Measurements from ENCODE around the gene E4F1. TPM values are rescaled to one million over a fixed set of nuclear protein-coding genes. Genes with fewer than 3 reads are reported as not detected.

Gene E4F1
- total RNA-seq, 4 donors from 2014 or later: 18.3 to 39.6 (median 25.7) TPM

DNA sequence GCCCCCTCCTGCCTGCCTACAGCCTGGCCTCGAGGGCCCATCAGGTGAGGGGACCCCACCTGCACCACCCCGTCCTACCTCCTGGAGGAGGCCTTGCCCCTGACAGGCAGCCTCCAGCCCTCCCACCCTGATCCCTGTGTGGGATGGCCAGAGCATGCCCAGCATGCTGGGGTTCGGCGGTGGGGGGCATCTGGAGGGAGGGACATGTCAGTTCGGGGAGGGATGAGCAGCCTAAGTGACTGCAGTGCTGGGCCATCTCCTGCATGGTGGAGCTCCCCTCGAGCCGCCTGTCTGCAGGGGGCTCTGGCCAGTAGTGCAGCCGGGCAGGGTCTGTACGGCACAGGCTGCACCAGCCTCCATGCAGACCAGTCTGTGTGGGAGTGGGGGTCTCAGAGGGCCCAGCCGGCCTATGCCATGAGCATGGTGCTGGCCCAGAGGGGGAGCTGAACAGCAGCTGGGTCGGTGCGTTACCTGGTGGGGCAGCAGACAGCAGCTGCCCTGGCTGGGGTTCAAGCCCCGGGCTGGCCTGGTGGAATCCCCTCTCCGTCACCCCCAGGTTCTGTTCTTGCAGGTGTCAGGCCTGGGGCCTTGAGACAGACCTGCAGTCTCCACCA, 48.6 kb downstream of the E4F1 start:
- ATAC-seq (ENCODE audit: low FRiP score): no peak
- TF ChIP-seq, protein P1, sequence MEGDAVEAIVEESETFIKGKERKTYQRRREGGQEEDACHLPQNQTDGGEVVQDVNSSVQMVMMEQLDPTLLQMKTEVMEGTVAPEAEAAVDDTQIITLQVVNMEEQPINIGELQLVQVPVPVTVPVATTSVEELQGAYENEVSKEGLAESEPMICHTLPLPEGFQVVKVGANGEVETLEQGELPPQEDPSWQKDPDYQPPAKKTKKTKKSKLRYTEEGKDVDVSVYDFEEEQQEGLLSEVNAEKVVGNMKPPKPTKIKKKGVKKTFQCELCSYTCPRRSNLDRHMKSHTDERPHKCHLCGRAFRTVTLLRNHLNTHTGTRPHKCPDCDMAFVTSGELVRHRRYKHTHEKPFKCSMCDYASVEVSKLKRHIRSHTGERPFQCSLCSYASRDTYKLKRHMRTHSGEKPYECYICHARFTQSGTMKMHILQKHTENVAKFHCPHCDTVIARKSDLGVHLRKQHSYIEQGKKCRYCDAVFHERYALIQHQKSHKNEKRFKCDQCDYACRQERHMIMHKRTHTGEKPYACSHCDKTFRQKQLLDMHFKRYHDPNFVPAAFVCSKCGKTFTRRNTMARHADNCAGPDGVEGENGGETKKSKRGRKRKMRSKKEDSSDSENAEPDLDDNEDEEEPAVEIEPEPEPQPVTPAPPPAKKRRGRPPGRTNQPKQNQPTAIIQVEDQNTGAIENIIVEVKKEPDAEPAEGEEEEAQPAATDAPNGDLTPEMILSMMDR (IDR thresholded peaks at IDR 0.05): no peak
- DNase-seq (ENCODE audit: low spot score): no peak

DNA sequence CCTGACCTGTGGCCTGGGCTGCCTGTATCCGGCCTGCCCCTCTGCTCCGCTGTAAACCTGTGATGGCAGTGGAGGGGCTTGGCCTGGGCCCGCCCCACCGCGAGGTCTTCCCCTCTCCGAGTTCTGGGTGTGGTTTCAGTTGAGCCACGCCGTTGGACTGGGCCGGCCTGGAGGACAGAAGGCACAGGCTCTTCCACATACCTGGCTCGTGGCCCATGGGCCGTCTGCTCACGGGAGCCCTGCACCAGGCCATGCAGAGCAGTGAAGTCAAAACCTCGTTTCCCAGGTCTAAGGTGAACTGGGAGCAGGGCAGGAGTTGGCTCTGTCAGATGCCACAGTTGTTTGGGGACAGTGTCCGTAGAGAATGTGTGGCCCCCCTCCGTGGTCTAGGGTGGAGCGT, 50.1 kb downstream of the E4F1 start:
- no peak for DNase-seq (ENCODE audit: low spot score)
- TF ChIP-seq, protein P1 (IDR thresholded peaks at IDR 0.05): no peak
- no peak for ATAC-seq (ENCODE audit: low FRiP score)

- no peak for DNase-seq (ENCODE audit: low spot score)
- ATAC-seq (ENCODE audit: low FRiP score): no peak
- TF ChIP-seq, protein P1 (IDR thresholded peaks at IDR 0.05): no peak
Measured at GRCh38 chr16:2273931-2274330, 50.5 kb downstream of the E4F1 start.

- DNase-seq (ENCODE audit: low spot score): no peak
- TF ChIP-seq, protein P1 (IDR thresholded peaks at IDR 0.05): no peak
- ATAC-seq (ENCODE audit: low FRiP score): no peak
Measured at GRCh38 chr16:2275476-2276367, 52.3 kb downstream of the E4F1 start.

DNA sequence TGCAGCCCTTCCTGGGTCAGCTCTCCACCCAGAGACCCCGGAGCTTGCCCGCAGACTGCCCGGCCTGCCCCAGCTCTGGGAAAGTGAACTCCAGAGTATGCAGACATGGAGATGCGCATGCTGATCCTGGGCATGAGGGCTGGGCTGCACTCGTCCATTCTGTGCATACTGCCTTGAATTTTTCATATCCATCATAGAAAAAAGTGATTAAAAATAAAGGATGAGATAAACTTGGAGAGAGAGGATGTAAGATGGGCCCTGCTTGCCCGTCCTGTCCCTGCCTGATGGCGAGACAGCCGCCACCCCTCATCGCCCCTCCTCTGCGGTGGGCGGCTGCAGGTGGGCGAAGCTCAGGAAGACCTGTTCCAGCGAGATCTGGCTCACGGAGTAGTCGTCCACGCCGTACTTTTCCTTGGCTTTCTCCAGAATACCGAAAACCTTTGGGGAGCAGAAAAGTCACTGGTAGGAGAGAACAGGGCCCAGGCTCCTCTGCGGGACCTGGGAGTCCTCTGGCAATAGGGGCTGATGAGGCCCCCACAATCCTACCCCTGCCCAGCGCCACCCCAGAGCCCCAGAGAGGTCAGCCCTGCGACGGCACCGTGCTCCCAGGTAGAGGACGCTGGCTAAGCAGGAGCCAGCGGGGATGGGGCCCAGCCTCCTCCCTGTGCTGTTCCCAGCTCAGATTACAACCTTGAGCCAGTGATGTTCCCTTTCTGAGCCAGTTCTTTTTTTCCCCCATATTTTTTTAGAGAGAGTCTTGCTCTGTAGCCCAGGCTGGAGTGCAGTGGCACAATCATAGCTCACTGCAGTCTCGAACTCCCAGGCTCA, 53.2 kb downstream of the E4F1 start:
- TF ChIP-seq, protein P1 (IDR thresholded peaks at IDR 0.05): no peak
- DNase-seq (ENCODE audit: low spot score) (no peak), ATAC-seq (ENCODE audit: low FRiP score) (no peak)

- DNase-seq (ENCODE audit: low spot score) (no peak), ATAC-seq (ENCODE audit: low FRiP score) (no peak)
- TF ChIP-seq, protein P1 (IDR thresholded peaks at IDR 0.05): no peak
Measured at GRCh38 chr16:2277466-2278271, 54.3 kb downstream of the E4F1 start.
